ENCODE data around the gene AREG. TPM values are rescaled to one million over a fixed set of nuclear protein-coding genes. Genes with fewer than 3 reads are reported as not detected.
A peak's percentile ranks its signal among the peaks of the same experiment; 100 is the strongest.

Gene AREG
- total RNA-seq, 1 donor from 2014 or later, result 14.6 TPM

- H3K36me3 ChIP-seq, result no peaks in the 10 kb centered on the region
- TF ChIP-seq CTCF (IDR thresholded peaks at IDR 0.05), result no peak
- H3K27me3 ChIP-seq, result no peaks in the 10 kb centered on the region
- no peak for ATAC-seq
- H3K9me3 ChIP-seq, result no peaks in the 10 kb centered on the region
- intact Hi-C loops (cut with DNase I), result no loop called here
- no peak for DNase-seq
- no peak overlapping the region for H3K27ac ChIP-seq
- no peak overlapping the region for H3K4me3 ChIP-seq
- no peaks in the 10 kb centered on the region for H3K4me1 ChIP-seq
Measured at GRCh38 chr4:74441744-74442143, 3.2 kb upstream of the AREG start.

DNA sequence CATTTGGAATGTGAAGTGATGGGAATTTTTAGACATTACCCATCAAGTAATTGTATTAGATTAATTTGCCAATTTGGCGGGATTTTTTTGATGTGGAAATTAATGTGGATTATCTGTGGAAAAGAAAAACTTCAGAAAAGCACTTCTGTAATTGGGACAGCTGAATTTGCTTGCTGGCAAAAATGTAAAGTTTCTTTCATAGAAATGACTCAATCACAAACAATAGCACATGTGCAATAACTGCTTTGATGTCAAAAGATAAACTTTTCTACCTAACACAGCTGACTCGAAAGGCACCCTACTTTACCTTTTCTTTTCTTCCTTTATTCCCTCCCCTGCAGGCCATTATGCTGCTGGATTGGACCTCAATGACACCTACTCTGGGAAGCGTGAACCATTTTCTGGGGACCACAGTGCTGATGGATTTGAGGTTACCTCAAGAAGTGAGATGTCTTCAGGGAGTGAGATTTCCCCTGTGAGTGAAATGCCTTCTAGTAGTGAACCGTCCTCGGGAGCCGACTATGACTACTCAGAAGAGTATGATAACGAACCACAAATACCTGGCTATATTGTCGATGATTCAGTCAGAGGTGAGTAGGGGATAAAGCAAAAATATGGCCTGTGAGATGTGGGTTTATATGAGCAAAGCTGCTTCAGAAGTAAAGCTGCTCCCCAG lies 1.4 kb downstream of the AREG start:
- ATAC-seq, result no peak
- TF ChIP-seq CTCF (IDR thresholded peaks at IDR 0.05), result no peak
- no peaks in the 10 kb centered on the region for H3K27me3 ChIP-seq
- intact Hi-C loops (cut with DNase I), result no loop called here
- peak overlapping the region; percentile 65 for H3K4me3 ChIP-seq
- no peaks in the 10 kb centered on the region for H3K4me1 ChIP-seq
- DNase-seq, result no peak
- H3K9me3 ChIP-seq, result no peaks in the 10 kb centered on the region
- no peaks in the 10 kb centered on the region for H3K36me3 ChIP-seq
- no peak overlapping the region for H3K27ac ChIP-seq

GRCh38 chr4:74446896-74447295 lies 2.0 kb downstream of the AREG start:
- no peak for TF ChIP-seq CTCF (IDR thresholded peaks at IDR 0.05)
- no peak for ATAC-seq
- intact Hi-C loops (cut with DNase I), result no loop called here
- no peaks in the 10 kb centered on the region for H3K4me1 ChIP-seq
- DNase-seq, result no peak
- no peak overlapping the region for H3K27ac ChIP-seq
- H3K9me3 ChIP-seq, result no peaks in the 10 kb centered on the region
- H3K27me3 ChIP-seq, result no peaks in the 10 kb centered on the region
- peak overlapping the region; percentile 65 for H3K4me3 ChIP-seq
- H3K36me3 ChIP-seq, result no peaks in the 10 kb centered on the region

GRCh38 chr4:74447636-74448233 lies 2.8 kb downstream of the AREG start:
- intact Hi-C loops (cut with DNase I), result no loop called here
- no peak for TF ChIP-seq CTCF (IDR thresholded peaks at IDR 0.05)
- Histone ChIP-seq H3K9me3 (no peaks in the 10 kb centered on the region), H3K27me3 (no peaks in the 10 kb centered on the region), H3K4me3 (no peak overlapping the region), H3K4me1 (no peaks in the 10 kb centered on the region), H3K36me3 (no peaks in the 10 kb centered on the region), H3K27ac (no peak overlapping the region)
- no peak for DNase-seq
- ATAC-seq, result no peak

GRCh38 chr4:74449571-74450297 lies 4.8 kb downstream of the AREG start:
- Histone ChIP-seq H3K27me3 (no peaks in the 10 kb centered on the region), H3K4me3 (no peak overlapping the region), H3K4me1 (no peaks in the 10 kb centered on the region), H3K27ac (no peak overlapping the region), H3K9me3 (no peaks in the 10 kb centered on the region), H3K36me3 (no peaks in the 10 kb centered on the region)
- DNase-seq, result no peak
- ATAC-seq, result no peak
- no peak for TF ChIP-seq CTCF (IDR thresholded peaks at IDR 0.05)
- intact Hi-C loops (cut with DNase I), result no loop called here
